ES-I3 (cell line): ENCODE data around the gene OCIAD1.
A peak's percentile ranks its signal among the peaks of the same experiment; 100 is the strongest.

Experiments
- H3K36me3 ChIP-seq: 2 replicates; pipeline ENCODE4 v1.6.1; 2013; ENCODE audit warnings: mild to moderate bottlenecking, low read length, control low read depth, moderate library complexity; ENCODE audit not compliant: insufficient read depth
- H3K4me1 ChIP-seq: 2 replicates; pipeline ENCODE4 v1.6.1; 2013; ENCODE audit warnings: mild to moderate bottlenecking, control low read depth, low read length; ENCODE audit not compliant: insufficient read depth
- H3K9ac ChIP-seq: 2 replicates; pipeline ENCODE4 v1.6.1; 2013; ENCODE audit warnings: low read depth, mild to moderate bottlenecking, low read length, moderate library complexity
- H3K9me3 ChIP-seq: 2 replicates; pipeline ENCODE4 v1.6.1; 2013; ENCODE audit warnings: mild to moderate bottlenecking, low read length, moderate library complexity; ENCODE audit not compliant: control insufficient read depth, insufficient read depth

The OCIAD1 gene

DNA sequence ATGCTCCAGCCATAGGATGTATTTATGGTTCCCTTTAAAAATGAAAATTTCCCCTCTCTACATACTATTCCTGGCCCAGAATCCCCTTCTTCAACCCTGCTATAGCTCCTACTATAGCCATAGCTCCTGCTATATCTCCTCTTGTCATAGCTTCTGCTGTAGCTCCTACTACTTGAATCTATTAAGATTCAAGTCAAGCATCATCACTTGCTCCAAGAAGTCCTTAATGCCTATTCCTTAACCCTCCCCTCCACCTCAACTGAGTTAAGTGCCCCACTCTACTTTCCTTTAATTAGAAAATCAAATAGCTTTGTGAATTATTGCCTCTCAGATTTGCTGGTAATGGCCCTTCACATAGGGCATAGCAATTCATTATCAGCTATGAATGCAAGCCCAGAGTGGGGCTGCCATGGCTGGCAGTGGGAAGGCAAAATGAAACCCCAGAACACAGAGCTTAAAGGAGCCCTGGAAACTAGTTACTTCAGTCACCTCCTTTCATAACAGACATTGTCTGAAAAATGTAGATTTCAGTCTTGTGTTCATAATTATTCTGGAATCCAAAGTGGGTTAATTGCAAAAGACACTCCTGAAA lies 60.2 kb downstream of the OCIAD1 start:
- H3K9me3 ChIP-seq = no peaks in the 10 kb centered on the region; the same call in 1 of the 2 replicates
- no peak overlapping the region for H3K9ac ChIP-seq
- no peaks in the 10 kb centered on the region for H3K4me1 ChIP-seq
- peaks cover 25% of the 10 kb centered on the region for H3K36me3 ChIP-seq

DNA sequence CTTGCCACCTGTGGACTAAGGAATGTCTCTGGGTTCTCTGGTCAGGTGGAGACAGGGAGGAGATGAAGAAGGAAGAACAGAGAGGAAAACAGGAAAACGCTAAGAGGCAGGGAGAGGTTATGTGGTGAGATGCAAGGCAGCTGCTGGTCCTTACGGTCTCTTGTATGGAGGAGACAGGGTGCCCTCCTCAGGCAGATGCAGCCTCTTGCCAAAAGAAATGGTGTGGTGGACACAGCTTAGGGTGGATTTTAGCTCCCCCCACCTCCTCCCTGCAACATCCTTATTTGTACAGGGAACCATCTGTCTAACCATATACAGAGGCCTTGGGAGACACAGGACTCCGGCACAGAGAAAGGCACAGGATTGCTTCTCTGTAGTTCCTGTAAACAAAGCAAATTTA lies 66.0 kb downstream of the OCIAD1 start:
- no peak overlapping the region for H3K9ac ChIP-seq
- H3K36me3 ChIP-seq = peaks cover 28% of the 10 kb centered on the region
- no peaks in the 10 kb centered on the region for H3K4me1 ChIP-seq
- H3K9me3 ChIP-seq = no peaks in the 10 kb centered on the region

DNA sequence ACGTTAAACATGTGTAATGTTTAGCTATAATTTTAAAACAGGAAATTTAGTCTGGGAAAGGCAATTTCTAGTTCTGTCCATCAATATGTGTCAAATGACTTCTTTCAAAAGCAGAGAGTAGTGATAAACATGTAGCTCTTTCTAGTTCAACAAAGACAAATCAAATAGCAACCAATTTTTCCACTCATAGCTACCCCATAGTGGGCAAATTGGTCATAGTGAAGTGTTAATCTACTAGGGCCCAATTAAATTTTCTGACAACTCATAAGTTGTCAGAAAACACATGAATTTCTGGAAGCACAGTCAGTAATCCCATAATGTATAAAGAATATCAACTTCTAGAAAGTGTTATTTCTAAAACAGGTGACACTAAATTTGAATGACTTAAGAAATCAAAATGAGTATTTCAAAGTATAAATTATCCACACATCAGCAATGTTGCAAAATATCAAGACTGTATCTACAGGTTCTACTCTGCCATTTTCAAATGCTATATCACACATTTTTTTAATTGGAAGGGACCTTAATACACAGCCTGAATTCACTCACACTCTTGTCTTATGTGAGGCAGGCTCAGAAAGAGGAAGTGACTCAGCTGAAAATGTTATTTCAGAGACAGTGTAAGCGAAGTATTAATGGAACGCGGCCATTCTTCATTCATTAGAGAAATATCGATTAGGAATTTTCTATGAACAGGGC lies 68.0 kb downstream of the OCIAD1 start:
- Histone ChIP-seq H3K4me1 (no peaks in the 10 kb centered on the region), H3K9ac (no peak overlapping the region), H3K36me3 (peaks cover 28% of the 10 kb centered on the region), H3K9me3 (no peaks in the 10 kb centered on the region)

DNA sequence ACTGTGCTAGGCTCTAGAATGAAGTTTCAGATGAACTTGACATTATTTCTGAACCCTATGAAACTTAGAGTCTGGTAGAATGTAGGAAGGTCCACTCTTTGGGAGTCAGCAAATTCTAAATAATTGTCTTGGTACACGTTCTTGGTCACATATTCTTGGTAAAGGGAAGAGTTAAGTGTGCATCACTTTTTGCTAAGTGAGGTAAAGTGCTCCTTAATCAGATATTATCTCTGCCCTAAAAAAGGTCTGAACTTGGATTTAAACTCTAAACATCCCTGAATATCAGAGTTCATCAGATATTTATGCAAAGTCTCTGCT lies 68.5 kb downstream of the OCIAD1 start:
- no peak overlapping the region for H3K9ac ChIP-seq

DNA sequence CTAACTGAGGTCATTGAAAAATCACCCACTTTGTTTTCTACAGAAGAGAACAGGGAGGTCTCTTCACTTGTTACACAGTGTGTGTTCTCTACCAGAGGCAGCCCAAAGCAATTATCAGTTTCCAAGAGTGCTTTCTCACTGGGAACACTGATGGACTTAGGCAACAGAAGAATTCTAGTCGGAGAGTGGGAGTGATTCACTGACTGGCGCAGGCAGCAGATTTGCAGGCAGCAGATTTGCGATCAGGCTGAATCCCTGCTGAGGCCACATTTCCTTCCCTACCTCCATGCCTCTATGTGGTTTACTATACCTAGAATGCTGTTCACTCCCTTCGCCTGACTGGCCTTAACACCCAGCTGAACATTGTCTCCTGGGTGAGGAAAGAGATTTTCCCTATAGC lies 69.1 kb downstream of the OCIAD1 start:
- no peaks in the 10 kb centered on the region for H3K9me3 ChIP-seq
- H3K4me1 ChIP-seq = no peaks in the 10 kb centered on the region
- H3K36me3 ChIP-seq = peaks cover 32% of the 10 kb centered on the region
- no peak overlapping the region for H3K9ac ChIP-seq

More for the DNA sequence above, 68.5 kb downstream of the OCIAD1 start:
- Histone ChIP-seq H3K9me3 (no peaks in the 10 kb centered on the region), H3K36me3 (peaks cover 32% of the 10 kb centered on the region), H3K4me1 (no peaks in the 10 kb centered on the region)

DNA sequence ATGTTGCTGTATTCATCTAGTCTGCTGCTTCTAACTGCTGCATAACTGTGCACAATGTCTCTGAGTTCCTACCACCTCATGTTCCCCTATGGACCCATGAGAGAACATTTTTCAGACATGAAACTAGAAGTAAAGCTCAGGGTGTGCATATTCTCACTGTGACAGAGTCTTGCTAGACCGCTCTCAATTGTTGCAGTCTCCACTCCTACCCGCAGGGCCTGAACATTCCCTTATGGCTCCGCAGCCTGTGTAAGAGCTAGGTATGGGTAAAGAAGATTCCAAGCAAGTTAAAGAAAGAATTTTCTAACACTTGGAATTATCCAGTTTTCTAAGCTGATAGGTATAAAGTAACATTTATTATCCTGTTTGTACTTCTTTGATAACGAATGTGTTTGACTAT lies 70.3 kb downstream of the OCIAD1 start:
- Histone ChIP-seq H3K9me3 (no peaks in the 10 kb centered on the region), H3K36me3 (peaks cover 32% of the 10 kb centered on the region), H3K4me1 (no peaks in the 10 kb centered on the region), H3K9ac (no peak overlapping the region)

DNA sequence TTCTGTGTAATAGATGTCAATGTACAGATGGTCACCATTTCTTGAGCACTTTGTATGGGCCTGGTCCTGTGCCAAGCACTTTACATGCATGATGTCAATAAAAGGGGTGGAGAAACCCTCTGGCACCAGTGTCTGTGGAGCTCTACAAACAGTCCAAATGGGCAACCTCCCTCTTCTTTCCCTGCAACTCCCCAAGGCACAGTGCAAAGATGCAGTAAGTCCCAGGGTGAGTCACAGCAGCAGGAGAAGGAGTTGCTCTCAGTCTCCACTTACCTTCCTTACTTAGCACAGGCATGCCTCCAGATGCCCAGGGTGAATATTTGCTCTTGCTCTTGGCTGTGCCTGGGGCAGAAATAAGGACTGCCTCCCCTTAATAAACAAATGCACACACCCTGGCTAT lies 71.4 kb downstream of the OCIAD1 start:
- Histone ChIP-seq H3K9ac (no peak overlapping the region), H3K36me3 (peaks cover 32% of the 10 kb centered on the region), H3K9me3 (no peaks in the 10 kb centered on the region), H3K4me1 (peaks cover 5% of the 10 kb centered on the region; the same call in 1 of the 2 replicates)

DNA sequence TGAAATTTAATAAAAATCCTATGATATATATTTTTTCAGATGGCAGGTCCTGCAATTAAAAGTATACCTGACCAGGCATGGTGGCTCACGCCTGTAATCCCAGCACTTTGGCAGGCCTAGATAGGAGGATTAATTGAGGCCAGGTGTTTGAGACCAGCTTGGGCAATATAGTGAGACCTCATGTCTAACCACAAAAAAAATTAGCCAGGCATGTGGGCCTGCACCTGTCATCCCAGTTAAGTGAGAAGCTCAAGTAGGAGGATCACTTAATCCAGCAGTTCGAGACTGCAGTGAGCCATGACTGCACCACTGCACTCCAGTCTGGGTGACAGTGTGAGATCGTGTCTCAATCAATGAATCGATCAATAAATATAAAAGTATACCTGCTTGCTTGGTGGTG lies 73.2 kb downstream of the OCIAD1 start:
- H3K9me3 ChIP-seq = no peaks in the 10 kb centered on the region
- H3K9ac ChIP-seq = no peak overlapping the region
- H3K36me3 ChIP-seq = peaks cover 26% of the 10 kb centered on the region
- H3K4me1 ChIP-seq = peaks cover 16% of the 10 kb centered on the region; the same call in 1 of the 2 replicates

DNA sequence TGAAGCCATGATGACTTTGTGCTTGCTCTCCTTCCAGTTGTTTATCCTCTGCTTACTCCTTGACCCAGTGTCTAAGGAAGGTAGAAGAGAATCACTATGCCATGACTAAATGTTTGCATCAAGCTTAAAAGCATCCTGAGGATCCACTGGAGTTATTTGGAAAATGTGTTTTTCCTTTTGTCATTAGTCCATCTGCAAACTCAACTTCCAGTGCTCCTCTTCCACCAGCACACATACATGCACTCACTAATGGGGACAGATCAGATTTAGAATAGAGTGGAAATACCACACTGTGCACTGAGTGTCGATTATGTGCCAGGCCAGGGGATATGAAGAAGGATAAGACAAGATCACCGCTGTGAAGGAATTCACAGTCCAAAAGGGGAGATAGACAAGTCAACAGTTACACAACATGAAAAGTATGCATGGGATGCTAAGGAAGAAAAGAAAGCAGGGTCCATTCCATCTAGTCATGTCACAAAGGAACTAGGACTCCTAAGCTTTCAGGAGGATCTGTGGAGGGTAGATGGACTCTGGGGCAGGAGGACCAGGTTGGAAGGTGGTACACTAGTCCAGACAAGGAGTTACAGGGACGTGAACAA lies 73.8 kb downstream of the OCIAD1 start:
- peaks cover 20% of the 10 kb centered on the region for H3K36me3 ChIP-seq
- H3K4me1 ChIP-seq = peaks cover 21% of the 10 kb centered on the region; the same call in 1 of the 2 replicates
- no peaks in the 10 kb centered on the region for H3K9me3 ChIP-seq
- H3K9ac ChIP-seq = no peak overlapping the region

DNA sequence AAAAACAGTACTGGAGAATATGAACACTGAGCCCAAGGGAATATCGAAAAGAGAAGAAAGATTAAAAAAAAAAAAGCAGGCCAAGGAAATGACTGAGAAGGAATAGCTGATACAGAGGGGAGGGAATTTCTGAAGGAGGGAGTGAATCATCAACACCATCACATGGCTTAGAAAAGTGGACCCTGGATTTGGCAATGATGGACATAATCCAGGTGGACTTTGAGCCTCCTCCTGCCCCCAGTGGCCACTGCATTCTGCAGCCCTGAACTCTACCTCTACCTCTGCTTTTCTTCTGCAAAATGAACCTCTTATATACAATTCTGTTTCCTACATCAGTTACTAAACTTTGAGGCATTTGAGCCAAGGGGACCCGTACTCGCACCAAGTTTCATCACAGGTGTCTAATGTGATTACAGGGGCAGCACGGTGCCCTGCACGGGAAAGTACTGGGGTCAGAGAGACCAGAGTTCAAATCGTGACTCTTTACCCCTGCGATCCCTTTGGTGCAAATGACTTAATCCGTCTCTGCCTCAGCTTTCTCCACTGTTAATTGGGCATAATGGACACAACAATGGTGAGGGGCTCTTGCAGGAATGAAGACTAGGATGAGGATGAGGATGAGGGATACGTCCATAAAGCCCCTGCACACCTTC lies 74.6 kb downstream of the OCIAD1 start:
- peaks cover 16% of the 10 kb centered on the region for H3K36me3 ChIP-seq
- H3K4me1 ChIP-seq = peaks cover 22% of the 10 kb centered on the region; the same call in 1 of the 2 replicates
- H3K9ac ChIP-seq = peak overlapping the region; percentile 86
- no peaks in the 10 kb centered on the region for H3K9me3 ChIP-seq

DNA sequence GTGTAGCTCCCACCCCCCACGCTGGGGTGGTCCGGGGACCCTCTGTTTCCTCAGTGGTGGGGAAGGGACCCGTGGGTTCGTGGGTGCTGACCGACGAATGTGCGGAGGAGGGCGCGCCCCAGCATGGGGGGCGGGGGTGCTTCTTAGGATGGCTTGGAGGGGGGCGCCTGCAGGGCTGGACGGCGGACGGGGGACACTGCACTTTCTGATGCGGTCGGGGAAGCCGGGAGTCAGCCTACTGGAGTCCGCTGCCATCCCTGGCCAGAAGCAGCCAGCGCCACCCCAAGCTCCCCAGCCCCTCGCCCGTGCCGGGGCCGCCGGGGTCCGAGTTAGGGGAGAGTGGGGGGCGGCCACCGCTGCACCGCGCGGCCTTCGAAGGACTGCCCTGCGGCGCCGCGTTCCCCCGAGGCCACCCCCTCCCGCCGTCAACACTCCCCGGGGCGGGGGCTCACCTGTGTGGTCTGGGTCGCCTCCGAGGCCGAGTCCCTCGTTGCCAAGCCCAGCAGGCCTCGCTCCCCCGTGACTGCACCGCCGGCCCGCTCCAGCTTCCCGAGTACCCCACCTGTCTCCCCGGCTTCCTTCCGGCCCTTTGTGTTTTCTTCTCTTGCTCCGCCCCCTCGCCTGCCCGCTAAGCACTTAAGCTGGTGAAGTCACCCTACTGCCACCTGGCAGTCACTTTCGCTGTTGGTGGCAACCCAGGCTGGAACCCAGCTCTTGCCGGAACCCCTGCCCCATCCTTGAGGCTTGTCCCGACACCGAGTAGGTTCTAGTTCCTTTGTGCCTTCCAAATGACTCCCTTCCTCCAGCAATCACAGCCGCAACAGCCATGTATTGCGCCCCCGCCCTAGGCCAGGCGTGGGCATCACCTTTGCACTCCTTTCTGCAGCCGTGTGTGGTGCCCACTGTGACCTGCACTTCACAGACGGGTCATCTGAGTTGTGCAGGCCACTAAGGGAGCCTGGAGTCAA lies 75.6 kb downstream of the OCIAD1 start, which contains the start of gene OCIAD2:
TSS of gene OCIAD2 (minus strand) at position 569 of the 968 bp plus-strand sequence. CDS start 2,225 bp downstream, outside the sequence.
- Histone ChIP-seq H3K9ac (peak within 1 kb of the TSS; percentile 86), H3K9me3 (no peaks in the 10 kb centered on the region), H3K36me3 (peaks cover 13% of the 10 kb centered on the region), H3K4me1 (peaks cover 22% of the 10 kb centered on the region; the same call in 1 of the 2 replicates)

DNA sequence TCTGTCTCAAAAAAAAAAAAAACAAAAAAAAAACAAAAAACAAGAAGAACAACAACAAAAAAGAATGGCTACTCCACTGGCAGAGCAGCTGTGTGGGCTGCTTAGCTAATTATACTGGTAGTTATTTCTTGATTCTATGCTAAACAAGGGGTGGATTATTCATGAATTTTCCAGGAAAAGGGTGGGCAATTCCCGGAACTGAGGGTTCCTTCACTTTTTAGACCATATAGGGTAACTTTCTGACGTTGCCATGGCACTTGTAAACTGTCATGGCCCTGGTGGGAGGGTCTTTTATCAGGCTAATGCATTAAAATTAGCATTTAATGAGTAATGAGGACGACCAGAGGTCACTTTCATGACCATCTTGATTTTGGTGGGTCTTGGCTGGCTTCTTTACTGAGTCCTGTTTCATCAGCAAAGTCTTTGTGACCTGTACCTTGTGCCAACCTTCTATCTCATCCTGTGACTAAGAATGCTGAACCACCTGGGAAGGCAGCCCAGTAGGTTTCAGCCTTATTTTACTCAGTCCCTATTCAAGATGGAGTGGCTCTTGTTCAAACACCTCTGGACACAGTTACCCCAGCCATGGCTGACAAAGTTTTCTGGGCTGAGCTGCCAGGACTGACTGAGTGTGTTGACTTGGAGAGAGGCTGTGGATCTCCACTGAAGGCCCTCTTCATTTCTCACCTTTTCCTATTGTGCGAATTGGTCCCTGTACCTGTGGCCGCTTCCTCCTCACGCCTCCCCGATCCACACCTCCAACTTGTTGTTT lies 77.0 kb downstream of the OCIAD1 start:
- H3K9me3 ChIP-seq = no peaks in the 10 kb centered on the region
- H3K4me1 ChIP-seq = peaks cover 22% of the 10 kb centered on the region; the same call in 1 of the 2 replicates
- H3K36me3 ChIP-seq = peaks cover 10% of the 10 kb centered on the region
- H3K9ac ChIP-seq = no peak overlapping the region

DNA sequence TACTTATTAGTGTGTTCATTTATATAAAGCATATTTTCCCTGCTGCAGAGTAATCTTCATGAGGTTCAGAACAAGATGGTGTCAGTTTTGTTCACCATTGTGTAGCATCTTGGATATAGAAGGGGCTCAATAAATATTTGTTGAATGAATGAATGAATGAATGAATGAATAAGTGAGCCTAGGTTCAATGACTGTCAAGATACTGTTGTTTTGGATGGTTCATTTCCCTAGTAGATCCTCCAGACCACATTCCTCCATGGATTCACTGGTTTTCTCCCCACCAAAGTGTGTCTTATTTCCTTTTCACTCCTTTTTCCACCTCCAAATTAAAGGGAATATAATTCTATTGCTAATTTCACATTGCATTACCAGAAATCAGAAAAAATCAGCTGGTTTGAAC lies 77.8 kb downstream of the OCIAD1 start:
- peaks cover 22% of the 10 kb centered on the region; the same call in 1 of the 2 replicates for H3K4me1 ChIP-seq
- no peaks in the 10 kb centered on the region for H3K9me3 ChIP-seq
- no peak overlapping the region for H3K9ac ChIP-seq
- peaks cover 5% of the 10 kb centered on the region for H3K36me3 ChIP-seq
